ENCODE results near the gene DYDC2. TPM values are rescaled to one million over a fixed set of nuclear protein-coding genes. Genes with fewer than 3 reads are reported as not detected.

Gene DYDC2
- total RNA-seq, 1 experiment from 2014 or later = not detected

DNA sequence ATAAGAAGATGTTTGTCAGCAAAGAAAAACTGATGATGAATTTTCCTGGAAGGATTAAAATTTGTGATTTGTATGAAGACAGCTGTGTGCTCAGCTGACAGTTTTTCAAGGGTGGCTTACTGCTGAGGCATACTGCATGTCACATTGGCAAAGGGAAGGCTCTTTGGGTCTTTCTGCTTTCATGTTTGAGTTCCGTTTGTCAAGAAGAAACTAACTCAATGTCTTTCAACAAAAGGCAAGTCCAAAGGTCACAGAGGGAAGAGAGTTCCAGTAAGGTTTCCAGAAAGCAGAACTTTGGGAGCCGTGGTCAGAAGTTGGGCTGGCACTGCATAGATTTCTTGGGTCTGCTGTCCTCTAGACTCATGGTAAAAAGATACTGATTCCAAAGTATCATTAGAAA, 16.9 kb downstream of the DYDC2 start:
- H3K27ac Mint-ChIP-seq (ENCODE audit: unreplicated experiment) = no peak overlapping the region
- no peaks in the 10 kb centered on the region for H3K9me3 Mint-ChIP-seq (ENCODE audit: low read depth, unreplicated experiment)
- BruUV-seq (replicated peaks) = no TSS peak
- H3K27me3 Mint-ChIP-seq (ENCODE audit: unreplicated experiment) = peaks cover 32% of the 10 kb centered on the region
- CTCF ChIA-PET = no interaction called here
- intact Hi-C loops (cut with micrococcal nuclease; ENCODE audit: unreplicated experiment) = no loop called here
- no peaks in the 10 kb centered on the region for H3K4me1 Mint-ChIP-seq (ENCODE audit: low read depth, unreplicated experiment)
- DNase-seq = no peak
- no peak overlapping the region for H3K4me3 Mint-ChIP-seq (ENCODE audit: low read depth, unreplicated experiment)
- H3K36me3 Mint-ChIP-seq (ENCODE audit: insufficient read depth, unreplicated experiment) = no peaks in the 10 kb centered on the region
- TF ChIP-seq, protein P1, sequence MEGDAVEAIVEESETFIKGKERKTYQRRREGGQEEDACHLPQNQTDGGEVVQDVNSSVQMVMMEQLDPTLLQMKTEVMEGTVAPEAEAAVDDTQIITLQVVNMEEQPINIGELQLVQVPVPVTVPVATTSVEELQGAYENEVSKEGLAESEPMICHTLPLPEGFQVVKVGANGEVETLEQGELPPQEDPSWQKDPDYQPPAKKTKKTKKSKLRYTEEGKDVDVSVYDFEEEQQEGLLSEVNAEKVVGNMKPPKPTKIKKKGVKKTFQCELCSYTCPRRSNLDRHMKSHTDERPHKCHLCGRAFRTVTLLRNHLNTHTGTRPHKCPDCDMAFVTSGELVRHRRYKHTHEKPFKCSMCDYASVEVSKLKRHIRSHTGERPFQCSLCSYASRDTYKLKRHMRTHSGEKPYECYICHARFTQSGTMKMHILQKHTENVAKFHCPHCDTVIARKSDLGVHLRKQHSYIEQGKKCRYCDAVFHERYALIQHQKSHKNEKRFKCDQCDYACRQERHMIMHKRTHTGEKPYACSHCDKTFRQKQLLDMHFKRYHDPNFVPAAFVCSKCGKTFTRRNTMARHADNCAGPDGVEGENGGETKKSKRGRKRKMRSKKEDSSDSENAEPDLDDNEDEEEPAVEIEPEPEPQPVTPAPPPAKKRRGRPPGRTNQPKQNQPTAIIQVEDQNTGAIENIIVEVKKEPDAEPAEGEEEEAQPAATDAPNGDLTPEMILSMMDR (IDR thresholded peaks at IDR 0.05; ENCODE audit: unreplicated experiment) = no peak

GRCh38 chr10:80379701-80380100, 23.1 kb downstream of the DYDC2 start:
- H3K4me3 Mint-ChIP-seq (ENCODE audit: low read depth, unreplicated experiment) = no peak overlapping the region
- H3K9me3 Mint-ChIP-seq (ENCODE audit: low read depth, unreplicated experiment) = no peaks in the 10 kb centered on the region
- BruUV-seq (replicated peaks) = no TSS peak
- H3K27ac Mint-ChIP-seq (ENCODE audit: unreplicated experiment) = no peak overlapping the region
- peaks cover 17% of the 10 kb centered on the region for H3K27me3 Mint-ChIP-seq (ENCODE audit: unreplicated experiment)
- intact Hi-C loops (cut with micrococcal nuclease; ENCODE audit: unreplicated experiment) = loop anchor here (5.0 to 10.0 kb wide), 3 partner anchors 128 to 635 kb away; no protein-coding TSS in a partner anchor
- TF ChIP-seq, protein P1 (IDR thresholded peaks at IDR 0.05; ENCODE audit: unreplicated experiment) = no peak
- CTCF ChIA-PET = interaction anchor here (0.7 kb wide), 1 partner anchor 54 kb away, joined by 3 read pairs; no protein-coding TSS in a partner anchor
- H3K36me3 Mint-ChIP-seq (ENCODE audit: insufficient read depth, unreplicated experiment) = no peaks in the 10 kb centered on the region
- H3K4me1 Mint-ChIP-seq (ENCODE audit: low read depth, unreplicated experiment) = peaks cover 7% of the 10 kb centered on the region
- no peak for DNase-seq

GRCh38 chr10:80380185-80380584, 23.6 kb downstream of the DYDC2 start:
- H3K27me3 Mint-ChIP-seq (ENCODE audit: unreplicated experiment) = peaks cover 17% of the 10 kb centered on the region
- CTCF ChIA-PET = interaction anchor here (0.7 kb wide), 1 partner anchor 53 kb away, joined by 3 read pairs; no protein-coding TSS in a partner anchor
- H3K4me3 Mint-ChIP-seq (ENCODE audit: low read depth, unreplicated experiment) = no peak overlapping the region
- TF ChIP-seq, protein P1 (IDR thresholded peaks at IDR 0.05; ENCODE audit: unreplicated experiment) = no peak
- H3K4me1 Mint-ChIP-seq (ENCODE audit: low read depth, unreplicated experiment) = peaks cover 7% of the 10 kb centered on the region
- DNase-seq = no peak
- H3K27ac Mint-ChIP-seq (ENCODE audit: unreplicated experiment) = no peak overlapping the region
- intact Hi-C loops (cut with micrococcal nuclease; ENCODE audit: unreplicated experiment) = loop anchor here (5.0 to 10.0 kb wide), 3 partner anchors 127 to 635 kb away; no protein-coding TSS in a partner anchor
- no TSS peak for BruUV-seq (replicated peaks)
- H3K9me3 Mint-ChIP-seq (ENCODE audit: low read depth, unreplicated experiment) = no peaks in the 10 kb centered on the region
- no peaks in the 10 kb centered on the region for H3K36me3 Mint-ChIP-seq (ENCODE audit: insufficient read depth, unreplicated experiment)

- H3K9me3 Mint-ChIP-seq (ENCODE audit: low read depth, unreplicated experiment) = no peaks in the 10 kb centered on the region
- peaks cover 7% of the 10 kb centered on the region for H3K4me1 Mint-ChIP-seq (ENCODE audit: low read depth, unreplicated experiment)
- intact Hi-C loops (cut with micrococcal nuclease; ENCODE audit: unreplicated experiment) = loop anchor here (1.0 to 10.0 kb wide), 6 partner anchors 60 to 632 kb away; no protein-coding TSS in a partner anchor
- H3K27ac Mint-ChIP-seq (ENCODE audit: unreplicated experiment) = no peak overlapping the region
- no peaks in the 10 kb centered on the region for H3K27me3 Mint-ChIP-seq (ENCODE audit: unreplicated experiment)
- CTCF ChIA-PET = interaction anchor here (0.7 to 1.5 kb wide), 7 partner anchors 25 to 214 kb away, joined by 3 to 7 read pairs (median 4); partner anchors contain the start of gene PRXL2A
- BruUV-seq (replicated peaks) = no TSS peak
- peak; percentile 55 for DNase-seq
- TF ChIP-seq, protein P1 (IDR thresholded peaks at IDR 0.05; ENCODE audit: unreplicated experiment) = peak; percentile 62
- H3K4me3 Mint-ChIP-seq (ENCODE audit: low read depth, unreplicated experiment) = no peak overlapping the region
- no peaks in the 10 kb centered on the region for H3K36me3 Mint-ChIP-seq (ENCODE audit: insufficient read depth, unreplicated experiment)
These were observed 26.4 kb downstream of the DYDC2 start for GRCh38 chr10:80382989-80383388.
